NB4 (cell line): Measurements from ENCODE around the gene ABLIM1.

Source experiments
- DNase-seq: peaks from one replicate; pipeline ENCODE4 v3.0.0; 2010; ENCODE audit warnings: low read depth
- H3K4me3 ChIP-seq: one replicate; pipeline ENCODE4 v1.5.1; 2011; ENCODE audit warnings: mild to moderate bottlenecking, low read depth, low read length, moderate library complexity
- CTCF ChIP-seq: IDR thresholded peaks from one replicate; pipeline ENCODE4 v1.5.1; 2012; ENCODE audit warnings: low read depth, low read length
- MAX ChIP-seq: IDR thresholded peaks from 2 replicates; pipeline ENCODE4 v1.6.1; 2011; ENCODE audit warnings: low read depth, low read length
- MYC ChIP-seq: IDR thresholded peaks from 2 replicates; pipeline ENCODE4 v1.6.1; 2011; ENCODE audit warnings: low read depth, low read length
- POLR2A ChIP-seq: IDR thresholded peaks from 2 replicates; pipeline ENCODE4 v1.6.1; 2011; ENCODE audit warnings: mild to moderate bottlenecking; ENCODE audit not compliant: insufficient read length; ENCODE audit errors: extremely low read depth

ABLIM1 gene

GRCh38 chr10:114576716-114577115 lies 81.4 kb downstream of the ABLIM1 start:
- TF ChIP-seq MYC: no peak
- no peak for TF ChIP-seq POLR2A
- TF ChIP-seq MAX: no peak
- TF ChIP-seq CTCF: no peak
- DNase-seq: no peak

GRCh38 chr10:114576132-114576487 lies 82.0 kb downstream of the ABLIM1 start:
- TF ChIP-seq MAX (no peak), CTCF (no peak), MYC (no peak), POLR2A (no peak)
- no peak overlapping the region for H3K4me3 ChIP-seq
- no peak for DNase-seq

More at GRCh38 chr10:114576716-114577115, 81.4 kb downstream of the ABLIM1 start:
- H3K4me3 ChIP-seq: no peak overlapping the region

- no peak for DNase-seq
- TF ChIP-seq MYC: no peak
- TF ChIP-seq POLR2A: no peak
- no peak for TF ChIP-seq MAX
- no peak for TF ChIP-seq CTCF
- no peak overlapping the region for H3K4me3 ChIP-seq
Observed at GRCh38 chr10:114575417-114576131, 82.5 kb downstream of the ABLIM1 start.

GRCh38 chr10:114573330-114574045 lies 84.6 kb downstream of the ABLIM1 start:
- TF ChIP-seq CTCF (no peak), MAX (no peak), POLR2A (no peak), MYC (no peak)
- DNase-seq: no peak
- no peak overlapping the region for H3K4me3 ChIP-seq

- TF ChIP-seq CTCF (no peak), POLR2A (no peak), MAX (no peak)
- H3K4me3 ChIP-seq: no peak overlapping the region
- DNase-seq: no peak
Observed at GRCh38 chr10:114571316-114571999, 86.6 kb downstream of the ABLIM1 start.
